HepG2 (cell line): ENCODE measurements around the gene DDN. TPM values are rescaled to one million over a fixed set of nuclear protein-coding genes. Genes with fewer than 3 reads are reported as not detected.
A peak's percentile ranks its signal among the peaks of the same experiment; 100 is the strongest.

Experiments
- ADNP ChIP-seq: sonication (generic); formaldehyde crosslinking; IDR thresholded peaks from 2 replicates; pipeline ENCODE4 v1.4.0; 2020; ENCODE audit warnings: missing genetic modification reagents
- ATF6 ChIP-seq: sonication (generic); formaldehyde crosslinking; conservative IDR thresholded peaks from 2 replicates; pipeline ENCODE4 v1.4.0; 2020; ENCODE audit warnings: missing genetic modification reagents
- DPF2 ChIP-seq: sonication (generic); formaldehyde crosslinking; IDR thresholded peaks from 2 replicates; pipeline ENCODE4 v1.4.0; 2020; ENCODE audit warnings: mild to moderate bottlenecking, low read depth, missing genetic modification reagents, borderline replicate concordance
- MEIS1 ChIP-seq: sonication (generic); formaldehyde crosslinking; IDR thresholded peaks from 2 replicates; pipeline ENCODE4 v1.9.0; 2021; ENCODE audit warnings: mild to moderate bottlenecking, missing genetic modification reagents, moderate library complexity, borderline replicate concordance
- NBN ChIP-seq: fragments of 450-650 bp; conservative IDR thresholded peaks from 2 replicates; pipeline ENCODE4 v1.6.1; 2017
- NFIC ChIP-seq: IDR thresholded peaks from 2 replicates; pipeline ENCODE4 v1.6.1; 2012; ENCODE audit warnings: mild to moderate bottlenecking, low read length, inconsistent platforms
- PBX2 ChIP-seq: IDR thresholded peaks from 2 replicates; pipeline ENCODE4 v1.6.1; 2016; ENCODE audit warnings: control low read depth
- PHF21A ChIP-seq: sonication (generic); formaldehyde crosslinking; IDR thresholded peaks from 2 replicates; pipeline ENCODE4 v1.5.0; 2020; ENCODE audit warnings: mild to moderate bottlenecking, missing genetic modification reagents
- PLRG1 ChIP-seq: fragments of 450-650 bp; conservative IDR thresholded peaks from 2 replicates; pipeline ENCODE4 v1.6.1; 2016
- POLR2AphosphoS2 ChIP-seq: IDR thresholded peaks from 2 replicates; pipeline ENCODE4 v1.6.1; 2011; ENCODE audit warnings: low read depth, low read length, improper control_type of control experiment
- SMYD3 ChIP-seq: sonication (generic); formaldehyde crosslinking; IDR thresholded peaks from 2 replicates; pipeline ENCODE4 v1.8.1; 2023; ENCODE audit warnings: mild to moderate bottlenecking, missing genetic modification reagents
- TBP ChIP-seq: sonication (generic); formaldehyde crosslinking; IDR thresholded peaks from 2 replicates; pipeline ENCODE4 v1.5.0; 2020; ENCODE audit warnings: missing genetic modification reagents
- THAP7 ChIP-seq: sonication (generic); formaldehyde crosslinking; IDR thresholded peaks from 2 replicates; pipeline ENCODE4 v1.8.1; 2023; ENCODE audit warnings: mild to moderate bottlenecking, missing genetic modification reagents
- ZBTB25 ChIP-seq: IDR thresholded peaks from 2 replicates; pipeline ENCODE4 v1.6.1; 2018; ENCODE audit warnings: missing genetic modification reagents
- ZNF12 ChIP-seq: sonication (generic); formaldehyde crosslinking; IDR thresholded peaks from 2 replicates; pipeline ENCODE4 v1.5.0; 2020; ENCODE audit warnings: missing genetic modification reagents
- ZNF124 ChIP-seq: sonication (generic); formaldehyde crosslinking; IDR thresholded peaks from 2 replicates; pipeline ENCODE4 v1.4.0; 2020; ENCODE audit warnings: missing genetic modification reagents
- ZNF280B ChIP-seq: sonication (generic); formaldehyde crosslinking; IDR thresholded peaks from 2 replicates; pipeline ENCODE4 v1.5.0; 2020; ENCODE audit warnings: missing genetic modification reagents, mild to moderate bottlenecking, borderline replicate concordance
- ZNF280D ChIP-seq: sonication (generic); formaldehyde crosslinking; IDR thresholded peaks from 2 replicates; pipeline ENCODE4 v1.5.1; 2020; ENCODE audit warnings: mild to moderate bottlenecking, missing genetic modification reagents
- ZNF430 ChIP-seq: sonication (generic); formaldehyde crosslinking; IDR thresholded peaks from 2 replicates; pipeline ENCODE4 v1.9.0; 2021; ENCODE audit warnings: mild to moderate bottlenecking, missing genetic modification reagents
- ZNF614 ChIP-seq: IDR thresholded peaks from 2 replicates; pipeline ENCODE4 v1.6.1; 2018; ENCODE audit warnings: missing biosample characterization, missing genetic modification reagents, inconsistent platforms, borderline replicate concordance
- polyA plus RNA-seq, 8 experiments: library from polyadenylated mRNA; depleted of rRNA in 3 of 8; stranded (reverse) in 7 of 8; unstranded in 1 of 8; fragments of >200 nt; fragmentation: Illumina TruSeq in 4 of 8; extraction: Trizol in 4 of 8; gene quantifications; 2 replicates each; pipeline versions ENCODE4 v1.2.1 to v1.2.3, GENCODE V29; 2011 to 2016; ENCODE audit warnings: low read depth in 4 of 8, missing spikeins in 1 of 8, mixed read lengths in 1 of 8; ENCODE audit not compliant: insufficient read depth in 1 of 8
- total RNA-seq, 5 experiments: library from RNA; depleted of rRNA; stranded (reverse); fragments of >200 nt; fragmentation: Illumina TruSeq; extraction: Trizol; gene quantifications; 2 replicates each; pipeline ENCODE4 v1.2.3, GENCODE V29; 2016; ENCODE audit warnings: low read depth in 1 of 5

The DDN gene
- total and polyA plus RNA-seq, 2 of the 13 experiments (the other 11 are each of a cell fraction or from before 2014, with no cell fraction given) = 0.24 to 0.53 TPM

- TF ChIP-seq ZNF280D (CRISPR knock-in tag) (no peak), ZNF430 (CRISPR knock-in tag) (no peak), THAP7 (CRISPR knock-in tag) (no peak), ZNF280B (CRISPR knock-in tag) (no peak), ZBTB25 (CRISPR knock-in tag) (peak; percentile 93), MEIS1 (CRISPR knock-in tag) (no peak), NFIC (no peak), PBX2 (CRISPR knock-in tag) (no peak), NBN (no peak), TBP (CRISPR knock-in tag) (no peak), ZNF614 (no peak), ADNP (CRISPR knock-in tag) (no peak), PLRG1 (no peak), POLR2AphosphoS2 (peak; percentile 89), PHF21A (no peak; the same call in 1 of the 2 replicates), ZNF12 (no peak), DPF2 (no peak), ATF6 (CRISPR knock-in tag) (no peak), ZNF124 (no peak; the same call in 1 of the 2 replicates), SMYD3 (CRISPR knock-in tag) (no peak)
Measured at GRCh38 chr12:49018261-49019119, 19.3 kb upstream of the DDN start, which contains the start of gene PRKAG1 (continued).
